ENCODE data around the gene PGAP6. TPM values are rescaled to one million over a fixed set of nuclear protein-coding genes. Genes with fewer than 3 reads are reported as not detected.

PGAP6 gene
- total RNA-seq, 1 donor from 2014 or later, result 80.5 TPM

DNA sequence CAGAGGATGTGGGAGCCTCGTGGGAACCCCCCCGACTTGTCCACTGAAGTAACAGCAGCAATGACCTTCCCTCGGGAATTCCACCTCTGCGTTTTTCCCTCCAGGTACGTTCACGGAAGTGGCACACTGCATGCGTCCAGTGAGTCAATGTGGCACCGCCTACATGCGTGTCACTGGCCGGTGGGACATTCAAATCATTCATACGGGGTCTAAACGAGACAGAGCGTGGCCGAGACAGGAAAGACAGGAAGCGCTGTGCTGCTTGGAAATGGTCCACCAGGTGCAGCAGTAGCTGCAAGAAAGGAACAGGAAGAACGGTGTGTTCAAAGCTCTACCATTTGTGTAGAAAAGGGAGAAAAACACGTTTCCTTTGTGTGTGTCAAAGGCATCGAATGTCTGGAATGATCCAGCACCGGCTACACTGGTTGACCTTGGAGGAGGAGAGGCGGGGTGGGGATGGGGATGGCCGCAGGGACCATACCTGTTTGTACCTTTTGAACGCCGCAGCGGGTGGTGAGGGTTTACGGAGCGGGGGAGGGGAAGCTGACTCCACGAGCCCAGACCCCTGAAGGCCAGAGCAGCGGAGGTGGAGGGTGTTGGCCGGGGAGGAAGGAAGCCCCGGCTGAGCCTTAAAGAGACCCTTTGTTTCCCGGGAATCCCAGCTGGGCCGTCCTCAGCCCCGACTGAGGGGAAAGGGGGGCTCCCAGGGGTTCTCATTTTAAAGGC lies 1.7 kb upstream of the PGAP6 start:
- peaks cover 25% of the 10 kb centered on the region for H4K20me1 ChIP-seq (ENCODE audit: insufficient read depth, low read length)
- H3K4me2 ChIP-seq (ENCODE audit: low read length), result peak overlapping the region; percentile 98
- no peak overlapping the region for H3K4me3 ChIP-seq (ENCODE audit: insufficient read depth, low read depth, low read length)
- Mint-ChIP-seq H3K27ac (ENCODE audit: unreplicated experiment) (peak overlapping the region; percentile 59), H3K36me3 (ENCODE audit: low read depth, unreplicated experiment) (no peaks in the 10 kb centered on the region), H3K27me3 (ENCODE audit: low read depth, unreplicated experiment) (no peaks in the 10 kb centered on the region), H3K4me3 (ENCODE audit: unreplicated experiment) (peak overlapping the region; percentile 86), H3K4me1 (ENCODE audit: low read depth, unreplicated experiment) (peaks cover 27% of the 10 kb centered on the region), H3K9me3 (ENCODE audit: unreplicated experiment) (no peaks in the 10 kb centered on the region)
- TF ChIP-seq, protein P1, sequence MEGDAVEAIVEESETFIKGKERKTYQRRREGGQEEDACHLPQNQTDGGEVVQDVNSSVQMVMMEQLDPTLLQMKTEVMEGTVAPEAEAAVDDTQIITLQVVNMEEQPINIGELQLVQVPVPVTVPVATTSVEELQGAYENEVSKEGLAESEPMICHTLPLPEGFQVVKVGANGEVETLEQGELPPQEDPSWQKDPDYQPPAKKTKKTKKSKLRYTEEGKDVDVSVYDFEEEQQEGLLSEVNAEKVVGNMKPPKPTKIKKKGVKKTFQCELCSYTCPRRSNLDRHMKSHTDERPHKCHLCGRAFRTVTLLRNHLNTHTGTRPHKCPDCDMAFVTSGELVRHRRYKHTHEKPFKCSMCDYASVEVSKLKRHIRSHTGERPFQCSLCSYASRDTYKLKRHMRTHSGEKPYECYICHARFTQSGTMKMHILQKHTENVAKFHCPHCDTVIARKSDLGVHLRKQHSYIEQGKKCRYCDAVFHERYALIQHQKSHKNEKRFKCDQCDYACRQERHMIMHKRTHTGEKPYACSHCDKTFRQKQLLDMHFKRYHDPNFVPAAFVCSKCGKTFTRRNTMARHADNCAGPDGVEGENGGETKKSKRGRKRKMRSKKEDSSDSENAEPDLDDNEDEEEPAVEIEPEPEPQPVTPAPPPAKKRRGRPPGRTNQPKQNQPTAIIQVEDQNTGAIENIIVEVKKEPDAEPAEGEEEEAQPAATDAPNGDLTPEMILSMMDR (IDR thresholded peaks at IDR 0.05; ENCODE audit: insufficient read depth, low read depth, low read length), result no peak
- no peak for TF ChIP-seq EZH2 (IDR thresholded peaks at IDR 0.05; ENCODE audit: insufficient read depth, low read length)
- peaks cover 23% of the 10 kb centered on the region for H3K79me2 ChIP-seq (ENCODE audit: insufficient read depth, low read length)
- DNase-seq (ENCODE audit: low read depth), result no peak
- no peaks in the 10 kb centered on the region for H3K36me3 ChIP-seq (ENCODE audit: insufficient read depth, low read length)
- no peak overlapping the region for H3K9ac ChIP-seq (ENCODE audit: low read length)
- no peaks in the 10 kb centered on the region for H3K9me3 ChIP-seq (ENCODE audit: insufficient read depth, low read depth, low read length)
- H3K27me3 ChIP-seq (ENCODE audit: insufficient read depth, low read length), result no peaks in the 10 kb centered on the region
- peaks cover 12% of the 10 kb centered on the region for H3K4me1 ChIP-seq (ENCODE audit: insufficient read depth, low read length)
- H2AFZ ChIP-seq (ENCODE audit: low read depth, low read length), result peak overlapping the region; percentile 57
- H3K27ac ChIP-seq (ENCODE audit: low read depth, low read length), result no peak overlapping the region
- no peak for FAIRE-seq

DNA sequence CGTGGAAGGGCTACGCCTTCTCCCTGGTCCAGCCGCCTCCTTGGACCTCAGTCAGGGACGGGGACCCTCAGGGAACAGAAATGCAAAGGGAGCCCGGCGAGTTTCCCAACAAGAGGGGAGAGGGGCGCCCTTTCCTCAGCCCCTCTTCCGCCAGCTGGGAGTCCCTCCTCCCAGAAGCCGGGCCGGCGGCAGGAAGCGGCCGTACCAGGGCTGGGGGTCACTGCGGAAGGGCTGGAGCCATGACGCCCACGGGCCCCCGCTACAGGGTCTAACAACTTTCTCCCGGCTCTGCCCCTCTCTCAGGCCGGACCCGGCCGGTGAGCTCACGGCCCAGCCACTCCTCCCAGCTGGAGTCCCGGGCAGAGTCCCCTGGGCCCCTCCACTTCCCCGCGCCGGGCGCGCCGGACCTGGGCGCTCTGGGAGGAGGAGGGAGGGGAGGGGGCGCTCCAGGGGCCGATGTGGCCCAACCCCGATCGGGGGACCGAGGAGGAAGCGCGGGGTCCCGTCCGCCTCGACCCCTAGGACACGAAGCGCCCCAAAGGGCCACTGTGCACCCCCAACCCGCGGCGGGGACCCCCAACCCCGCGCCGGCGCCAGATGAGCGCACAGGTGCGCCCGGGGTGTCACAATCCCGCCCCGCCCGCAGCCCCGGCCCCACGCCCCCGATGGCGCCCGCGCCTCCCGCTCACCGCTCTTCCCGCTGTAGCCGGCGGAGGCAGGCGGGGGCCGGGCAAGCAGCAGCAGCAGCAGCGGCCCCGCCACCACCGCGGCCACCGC lies 578 bp downstream of the PGAP6 start:
- H3K9me3 Mint-ChIP-seq (ENCODE audit: unreplicated experiment), result no peaks in the 10 kb centered on the region
- no peaks in the 10 kb centered on the region for H3K36me3 ChIP-seq (ENCODE audit: insufficient read depth, low read length)
- no peaks in the 10 kb centered on the region for H3K27me3 Mint-ChIP-seq (ENCODE audit: low read depth, unreplicated experiment)
- H3K27ac Mint-ChIP-seq (ENCODE audit: unreplicated experiment), result no peak overlapping the region
- no peak for TF ChIP-seq EZH2 (IDR thresholded peaks at IDR 0.05; ENCODE audit: insufficient read depth, low read length)
- TF ChIP-seq, protein P1 (IDR thresholded peaks at IDR 0.05; ENCODE audit: insufficient read depth, low read depth, low read length), result no peak
- H4K20me1 ChIP-seq (ENCODE audit: insufficient read depth, low read length), result peaks cover 30% of the 10 kb centered on the region
- H2AFZ ChIP-seq (ENCODE audit: low read depth, low read length), result peak overlapping the region; percentile 58
- H3K4me1 Mint-ChIP-seq (ENCODE audit: low read depth, unreplicated experiment), result peaks cover 16% of the 10 kb centered on the region
- H3K9ac ChIP-seq (ENCODE audit: low read length), result peak overlapping the region; percentile 81
- peak overlapping the region; percentile 64 for H3K4me3 ChIP-seq (ENCODE audit: insufficient read depth, low read depth, low read length)
- H3K4me1 ChIP-seq (ENCODE audit: insufficient read depth, low read length), result peaks cover 12% of the 10 kb centered on the region
- DNase-seq (ENCODE audit: low read depth) (no peak), FAIRE-seq (no peak)
- H3K9me3 ChIP-seq (ENCODE audit: insufficient read depth, low read depth, low read length), result no peaks in the 10 kb centered on the region
- peak overlapping the region; percentile 96 for H3K4me2 ChIP-seq (ENCODE audit: low read length)
- no peaks in the 10 kb centered on the region for H3K36me3 Mint-ChIP-seq (ENCODE audit: low read depth, unreplicated experiment)
- no peak overlapping the region for H3K27ac ChIP-seq (ENCODE audit: low read depth, low read length)
- H3K79me2 ChIP-seq (ENCODE audit: insufficient read depth, low read length), result peaks cover 25% of the 10 kb centered on the region
- peak overlapping the region; percentile 85 for H3K4me3 Mint-ChIP-seq (ENCODE audit: unreplicated experiment)
- no peaks in the 10 kb centered on the region for H3K27me3 ChIP-seq (ENCODE audit: insufficient read depth, low read length)

DNA sequence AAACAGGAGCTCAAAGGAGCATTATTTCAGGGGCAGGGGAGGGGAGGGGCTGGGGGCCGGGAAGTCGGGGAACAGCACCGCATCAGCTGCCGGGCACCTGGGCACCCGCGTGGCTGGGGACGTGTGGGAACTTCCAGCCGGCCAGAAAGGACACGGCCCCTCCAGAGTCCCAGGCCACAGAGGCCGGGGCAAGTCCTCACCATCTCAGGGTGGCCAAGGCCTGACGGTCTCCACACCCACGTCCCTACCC lies 1.1 kb downstream of the PGAP6 start:
- no peaks in the 10 kb centered on the region for H3K36me3 Mint-ChIP-seq (ENCODE audit: low read depth, unreplicated experiment)
- no peaks in the 10 kb centered on the region for H3K9me3 Mint-ChIP-seq (ENCODE audit: unreplicated experiment)
- H3K9ac ChIP-seq (ENCODE audit: low read length), result peak overlapping the region; percentile 81
- peak overlapping the region; percentile 85 for H3K4me3 Mint-ChIP-seq (ENCODE audit: unreplicated experiment)
- H3K27me3 Mint-ChIP-seq (ENCODE audit: low read depth, unreplicated experiment), result no peaks in the 10 kb centered on the region
- DNase-seq (ENCODE audit: low read depth), result no peak
- no peaks in the 10 kb centered on the region for H3K27me3 ChIP-seq (ENCODE audit: insufficient read depth, low read length)
- H3K9me3 ChIP-seq (ENCODE audit: insufficient read depth, low read depth, low read length), result no peaks in the 10 kb centered on the region
- H3K4me1 Mint-ChIP-seq (ENCODE audit: low read depth, unreplicated experiment), result peaks cover 16% of the 10 kb centered on the region
- peak overlapping the region; percentile 64 for H3K4me3 ChIP-seq (ENCODE audit: insufficient read depth, low read depth, low read length)
- TF ChIP-seq, protein P1 (IDR thresholded peaks at IDR 0.05; ENCODE audit: insufficient read depth, low read depth, low read length), result no peak
- no peak for TF ChIP-seq EZH2 (IDR thresholded peaks at IDR 0.05; ENCODE audit: insufficient read depth, low read length)
- peaks cover 30% of the 10 kb centered on the region for H4K20me1 ChIP-seq (ENCODE audit: insufficient read depth, low read length)
- peaks cover 12% of the 10 kb centered on the region for H3K4me1 ChIP-seq (ENCODE audit: insufficient read depth, low read length)
- peaks cover 25% of the 10 kb centered on the region for H3K79me2 ChIP-seq (ENCODE audit: insufficient read depth, low read length)
- peak overlapping the region; percentile 96 for H3K4me2 ChIP-seq (ENCODE audit: low read length)
- FAIRE-seq, result no peak
- H3K27ac Mint-ChIP-seq (ENCODE audit: unreplicated experiment), result no peak overlapping the region
- peak overlapping the region; percentile 58 for H2AFZ ChIP-seq (ENCODE audit: low read depth, low read length)
- H3K27ac ChIP-seq (ENCODE audit: low read depth, low read length), result no peak overlapping the region
- no peaks in the 10 kb centered on the region for H3K36me3 ChIP-seq (ENCODE audit: insufficient read depth, low read length)

Measured in astrocyte (in vitro differentiated cells and primary cell).